MCF 10A (cell line): ENCODE data around the gene TRIM44. TPM values are rescaled to one million over a fixed set of nuclear protein-coding genes. Genes with fewer than 3 reads are reported as not detected.
"Not testable (repeated sequence)": the region's sequence is repeated elsewhere in the genome, so short reads cannot be mapped to it uniquely, and the experiment has no call there.

Experiments used
- BruUV-seq: library from RNA; stranded (reverse); fragments of 400-500 nt; replicated peaks from 2 replicates; lab custom pipeline; 2021; lab: Mats Ljungman, UMichigan
- CTCF ChIA-PET: fragments of 300-600 bp; sonication (Branson Sonifier 250); formaldehyde crosslinking; extraction: SDS; loops from one replicate; lab custom pipeline; 2021; ENCODE audit warnings: antibody characterized with exemption, inconsistent platforms; lab: Yijun Ruan, JAX
- POLR2A ChIA-PET: fragments of 300-600, 350-650 bp; sonication (Branson Sonifier 250); formaldehyde crosslinking; extraction: SDS; loops from one replicate; lab custom pipeline; 2020; ENCODE audit warnings: antibody characterized with exemption, inconsistent platforms; lab: Yijun Ruan, JAX
- DNase-seq: peaks from one replicate; pipeline ENCODE4 v3.0.0-alpha.2; 2018; ENCODE audit not compliant: unreplicated experiment
- H3K27ac Mint-ChIP-seq: one replicate; pipeline ENCODE4 v1.8.0; 2022; ENCODE audit warnings: mild to moderate bottlenecking, low read depth, mixed read lengths; ENCODE audit not compliant: unreplicated experiment
- H3K27me3 Mint-ChIP-seq: one replicate; pipeline ENCODE4 v1.8.0; 2022; ENCODE audit warnings: mixed read lengths; ENCODE audit not compliant: insufficient read depth, unreplicated experiment
- H3K36me3 Mint-ChIP-seq: one replicate; pipeline ENCODE4 v1.8.0; 2022; ENCODE audit warnings: mild to moderate bottlenecking, moderate library complexity, mixed read lengths; ENCODE audit not compliant: insufficient read depth, unreplicated experiment
- H3K4me1 Mint-ChIP-seq: one replicate; pipeline ENCODE4 v1.8.0; 2022; ENCODE audit warnings: mixed read lengths; ENCODE audit not compliant: insufficient read depth, unreplicated experiment
- H3K4me3 Mint-ChIP-seq: one replicate; pipeline ENCODE4 v1.8.0; 2022; ENCODE audit warnings: mild to moderate bottlenecking, moderate library complexity, mixed read lengths; ENCODE audit not compliant: unreplicated experiment
- H3K9me3 Mint-ChIP-seq: one replicate; pipeline ENCODE4 v1.8.0; 2022; ENCODE audit warnings: mixed read lengths; ENCODE audit not compliant: unreplicated experiment
- CTCF ChIP-seq: fragments of 200-600 bp; IDR thresholded peaks from one replicate; pipeline ENCODE4 v1.8.0; 2022; ENCODE audit warnings: antibody characterized with exemption, mild to moderate bottlenecking; ENCODE audit not compliant: unreplicated experiment
- intact Hi-C: fragments of 100-400 bp; cut with micrococcal nuclease; formaldehyde crosslinking; loops from 2 replicates; pipeline ENCODE4 v1.14.1; 2022
- total RNA-seq: library from RNA; stranded (reverse); gene quantifications from 2 replicates; pipeline ENCODE4 v1.2.3, GENCODE V29; 2022

Gene TRIM44
- total RNA-seq, 1 experiment from 2014 or later = 103 TPM

GRCh38 chr11:35662061-35662648 lies 420 bp upstream of the TRIM44 start:
- Mint-ChIP-seq H3K27me3 (no peaks in the 10 kb centered on the region), H3K27ac (peak overlapping the region; percentile 100), H3K4me1 (peaks cover 25% of the 10 kb centered on the region), H3K36me3 (peaks cover 16% of the 10 kb centered on the region), H3K9me3 (peaks cover 20% of the 10 kb centered on the region), H3K4me3 (peak overlapping the region; percentile 100)
- BruUV-seq = TSS peak; percentile 75
- ChIA-PET POLR2A (interaction anchor here (0.6 to 5.2 kb wide), 17 partner anchors 8 to 437 kb away, joined by 3 to 69 read pairs (median 4); partner anchors contain the start of gene FJX1), CTCF (interaction anchor here (0.6 to 0.8 kb wide), 2 partner anchors 21 to 290 kb away, joined by 3 to 4 read pairs; no protein-coding TSS in a partner anchor)
- DNase-seq = no peak
- TF ChIP-seq CTCF = no peak
- intact Hi-C loops = loop anchor here (1.0 to 5.0 kb wide), 4 partner anchors 39 to 160 kb away; partner anchors contain the start of gene FJX1

GRCh38 chr11:35663408-35663702 lies 780 bp downstream of the TRIM44 start:
- intact Hi-C loops = loop anchor here (5.0 kb wide), 2 partner anchors 134 to 159 kb away; no protein-coding TSS in a partner anchor
- peaks cover 20% of the 10 kb centered on the region for H3K9me3 Mint-ChIP-seq
- peak overlapping the region; percentile 100 for H3K4me3 Mint-ChIP-seq
- ChIA-PET CTCF (interaction anchor here (0.8 kb wide), 2 partner anchors 20 to 128 kb away, joined by 4 to 5 read pairs; no protein-coding TSS in a partner anchor), POLR2A (interaction anchor here (1.1 to 5.2 kb wide), 4 partner anchors 12 to 44 kb away, joined by 3 to 69 read pairs (median 8); partner anchors contain the start of gene FJX1)
- TF ChIP-seq CTCF = no peak
- DNase-seq = no peak
- H3K27me3 Mint-ChIP-seq = no peaks in the 10 kb centered on the region
- H3K36me3 Mint-ChIP-seq = peaks cover 16% of the 10 kb centered on the region
- peak overlapping the region; percentile 100 for H3K27ac Mint-ChIP-seq
- peaks cover 25% of the 10 kb centered on the region for H3K4me1 Mint-ChIP-seq
- BruUV-seq = TSS peak; percentile 33

GRCh38 chr11:35664977-35665441 lies 2.4 kb downstream of the TRIM44 start:
- Mint-ChIP-seq H3K4me1 (peaks cover 27% of the 10 kb centered on the region), H3K27me3 (no peaks in the 10 kb centered on the region), H3K36me3 (peaks cover 19% of the 10 kb centered on the region), H3K27ac (peak overlapping the region; percentile 100), H3K4me3 (peak overlapping the region; percentile 100), H3K9me3 (peaks cover 20% of the 10 kb centered on the region)
- TF ChIP-seq CTCF = no peak
- ChIA-PET CTCF (no interaction called here), POLR2A (interaction anchor here (0.6 to 0.7 kb wide), 2 partner anchors 13 to 30 kb away, joined by 3 read pairs; no protein-coding TSS in a partner anchor)
- no peak for DNase-seq
- BruUV-seq = no TSS peak
- intact Hi-C loops = loop anchor here (5.0 kb wide), 2 partner anchors 132 to 157 kb away; no protein-coding TSS in a partner anchor

GRCh38 chr11:35667257-35667656 lies 4.7 kb downstream of the TRIM44 start:
- Mint-ChIP-seq H3K9me3 (peaks cover 20% of the 10 kb centered on the region), H3K36me3 (peaks cover 27% of the 10 kb centered on the region), H3K27ac (no peak overlapping the region), H3K27me3 (no peaks in the 10 kb centered on the region), H3K4me1 (peaks cover 43% of the 10 kb centered on the region), H3K4me3 (no peak overlapping the region)
- DNase-seq = no peak
- CTCF ChIA-PET = interaction anchor here (1.0 kb wide), 1 partner anchor 18 kb away, joined by 6 read pairs; no protein-coding TSS in a partner anchor
- BruUV-seq = no TSS peak
- no peak for TF ChIP-seq CTCF
- intact Hi-C loops = no loop called here
- POLR2A ChIA-PET = interaction anchor here (0.6 kb wide), 2 partner anchors 47 to 141 kb away, joined by 4 to 5 read pairs; no protein-coding TSS in a partner anchor

- H3K27ac Mint-ChIP-seq, POLR2A ChIA-PET, H3K4me3 Mint-ChIP-seq, DNase-seq, BruUV-seq, H3K27me3 Mint-ChIP-seq, CTCF ChIA-PET, intact Hi-C loops: not testable (repeated sequence)
- H3K36me3 Mint-ChIP-seq = peaks cover 22% of the 10 kb centered on the region
- H3K9me3 Mint-ChIP-seq = peaks cover 15% of the 10 kb centered on the region
- H3K4me1 Mint-ChIP-seq = peaks cover 48% of the 10 kb centered on the region
Observed at GRCh38 chr11:35668350-35668749, 5.8 kb downstream of the TRIM44 start.
